Measurements from ENCODE around the gene METTL26.

GRCh38 chr16:674968-675883 is 39.1 kb upstream of the METTL26 start, which contains the start of gene RHBDL1:
- TF ChIP-seq CTCF (IDR thresholded peaks at IDR 0.05) (peak in 1 of 5 experiments; percentile 19), POLR2A (IDR thresholded peaks at IDR 0.05) (no peak), EP300 (IDR thresholded peaks at IDR 0.05; ENCODE audit: low read depth) (no peak), POLR2AphosphoS5 (IDR thresholded peaks at IDR 0.05) (peak in 1 of 3 donors; percentile 16)

Measured in transverse colon (tissue), 4 donors.